Right hindlimb (tissue), 1 donor: ENCODE results near the gene PCGF3.
"Not testable (repeated sequence)": the region's sequence is repeated elsewhere in the genome, so short reads cannot be mapped to it uniquely, and the experiment has no call there.

Experiments used
- DNase-seq: peaks from one replicate; pipeline ENCODE4 v3.0.0-alpha.2; 2018

The PCGF3 gene

DNA sequence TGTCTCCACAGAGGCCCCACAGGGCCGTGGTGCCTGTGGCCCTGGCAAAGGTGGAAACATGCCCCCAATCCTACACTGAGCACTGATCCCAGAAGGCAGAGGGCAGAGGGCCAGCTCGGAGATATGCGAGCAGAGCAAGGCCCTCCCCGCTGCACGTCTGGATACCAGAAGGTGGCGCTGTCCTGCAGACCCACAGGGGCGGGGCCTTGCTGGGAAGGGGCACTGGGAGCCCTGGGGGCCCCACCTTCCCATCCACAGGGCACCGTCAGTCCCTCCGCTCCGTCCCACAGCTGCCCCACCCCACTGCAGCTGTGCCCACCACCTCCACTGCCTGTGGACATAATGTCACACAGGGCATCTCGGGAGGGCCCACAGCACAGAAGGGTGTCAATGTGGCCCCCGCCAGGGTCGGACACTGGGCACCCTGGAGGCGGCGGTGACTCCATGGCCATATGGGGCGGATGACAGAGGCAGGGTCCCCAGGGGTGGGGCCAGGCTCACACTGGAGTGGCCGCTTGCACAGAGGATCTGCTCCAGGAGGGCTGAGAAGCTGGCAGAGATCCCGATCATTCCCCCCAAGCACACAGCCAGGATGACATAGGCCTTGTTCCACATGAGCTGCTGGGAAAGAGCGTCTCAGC, 21.5 kb upstream of the PCGF3 start:
- DNase-seq, result peak; percentile 76

DNA sequence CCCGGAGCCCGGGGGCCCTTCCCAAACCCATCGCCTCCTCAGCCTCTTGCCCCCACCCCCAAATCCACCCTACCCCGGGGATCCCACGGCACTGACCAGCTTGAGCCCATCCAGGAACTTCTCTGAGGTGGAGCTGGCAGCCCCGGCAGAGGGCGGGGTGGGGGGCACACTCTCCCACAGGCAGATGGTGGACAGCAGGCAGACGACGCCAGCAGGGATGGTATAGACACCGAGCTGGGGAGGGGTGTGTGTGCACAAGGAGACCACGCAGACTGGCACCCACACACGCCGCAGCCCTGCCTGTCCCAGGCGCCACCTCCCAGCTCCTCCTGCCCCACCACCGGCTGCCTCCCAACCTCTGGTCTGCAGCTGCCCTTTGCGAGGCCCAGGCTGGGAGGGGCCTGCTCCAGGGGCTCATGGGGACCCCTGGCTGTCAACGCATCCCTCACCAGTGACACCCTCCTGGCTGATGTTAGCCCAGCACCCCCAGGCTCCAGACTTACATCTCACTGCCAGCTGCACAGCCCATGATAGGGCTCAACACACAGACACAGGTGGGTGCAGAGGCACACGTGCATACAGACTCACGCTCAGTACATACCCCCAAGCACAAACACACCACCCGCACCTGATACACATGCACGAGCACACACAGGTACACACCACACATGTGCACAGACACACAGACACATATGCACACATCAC, 20.9 kb upstream of the PCGF3 start:
- DNase-seq, result no peak

- DNase-seq, result no peak
Measured at GRCh38 chr4:685679-686412, 19.8 kb upstream of the PCGF3 start.

- DNase-seq, result no peak
Measured at GRCh38 chr4:686413-687040, 19.1 kb upstream of the PCGF3 start.

DNA sequence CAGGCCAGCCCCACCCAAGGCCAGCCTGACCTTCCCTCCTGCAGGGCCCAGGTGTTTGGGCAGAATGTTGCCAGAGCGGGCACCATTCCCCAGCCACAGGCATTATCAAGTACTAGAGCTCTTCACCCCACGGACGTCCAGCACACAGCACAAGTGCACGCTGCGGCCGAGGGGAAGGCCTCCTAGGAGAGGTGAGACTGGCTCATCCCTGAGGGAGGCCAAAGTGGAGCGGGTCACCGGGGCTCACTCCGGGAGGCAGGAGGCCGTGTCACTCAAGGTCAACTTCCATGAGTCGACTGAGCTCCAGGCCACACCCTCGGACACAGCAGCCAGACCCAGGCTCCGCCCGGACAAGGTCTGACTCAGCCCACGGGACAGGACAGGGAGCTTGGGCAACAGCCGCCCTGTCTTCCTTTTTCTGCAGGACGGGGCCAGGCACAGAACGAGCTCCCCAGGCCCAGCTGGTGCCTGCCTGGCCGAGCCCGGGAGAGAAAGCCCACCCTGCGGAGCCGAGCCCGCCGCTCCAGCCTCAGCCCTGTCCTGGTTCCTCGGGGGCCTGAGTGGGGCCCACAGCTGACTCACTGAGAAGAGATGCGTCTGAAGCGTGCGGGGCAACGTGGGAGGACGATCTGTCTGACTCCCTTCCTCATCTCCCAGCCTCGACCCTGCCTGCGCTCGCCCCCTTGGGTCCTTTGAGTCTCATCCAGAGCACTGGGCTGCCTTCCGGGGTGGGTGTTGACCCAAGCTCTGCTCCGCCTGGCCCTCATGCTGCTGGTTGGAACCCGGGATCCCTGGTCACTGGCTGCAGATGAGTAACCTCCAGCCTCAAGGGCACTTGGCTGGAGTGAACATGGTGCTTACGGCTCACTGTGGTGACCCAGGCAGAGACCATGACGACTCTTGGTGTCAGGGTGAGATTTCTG, 18.3 kb upstream of the PCGF3 start:
- DNase-seq, result peak; percentile 57

GRCh38 chr4:687971-688853, 17.4 kb upstream of the PCGF3 start:
- DNase-seq, result no peak

- DNase-seq, result peak; percentile 53
Measured at GRCh38 chr4:688854-689681, 16.6 kb upstream of the PCGF3 start, which contains the start of gene SLC49A3. Gene SLC49A3, minus strand, starts transcription at chr4:689151. Its CDS starts 24 bp downstream, at chr4:689127.

- DNase-seq, result no peak
Measured at GRCh38 chr4:689723-690122, 15.9 kb upstream of the PCGF3 start.

DNA sequence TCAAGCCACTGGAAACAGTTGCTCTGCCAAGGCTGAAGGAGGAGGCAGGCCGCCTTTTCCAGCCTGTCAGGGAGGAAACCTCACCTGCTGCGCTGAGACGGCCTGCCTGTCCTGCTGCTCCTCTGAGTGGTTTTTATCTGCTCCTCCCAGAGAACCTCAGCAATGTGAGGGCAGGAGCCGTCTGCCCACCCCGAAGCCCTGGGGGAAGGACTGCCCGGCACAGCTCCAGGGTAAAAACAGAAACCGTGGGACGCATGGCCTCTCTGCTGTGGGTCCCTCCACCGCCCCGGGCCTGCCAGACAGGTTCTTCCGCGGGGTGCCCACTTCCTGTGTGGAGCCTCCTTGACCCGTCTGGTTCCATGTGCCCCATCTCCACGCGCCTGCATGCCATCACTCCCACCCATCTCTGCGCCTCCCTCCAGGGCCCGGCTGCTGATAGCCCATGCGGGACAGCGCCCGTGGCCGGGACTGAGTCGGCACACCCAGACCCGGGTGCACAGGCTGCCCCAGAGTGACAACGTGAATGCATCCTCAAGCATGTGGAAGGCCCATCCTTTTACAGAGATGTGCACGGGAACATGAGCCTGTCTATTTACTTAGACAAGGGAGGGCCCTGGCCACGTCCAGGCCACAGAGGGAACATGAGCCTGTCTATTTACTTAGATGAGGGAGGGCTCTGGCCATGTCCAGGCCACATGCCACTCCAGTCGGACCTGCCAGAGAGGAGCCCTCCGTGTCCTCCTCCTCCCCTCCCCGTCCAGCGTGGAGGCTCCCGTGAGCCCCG, 12.7 kb upstream of the PCGF3 start:
- no peak for DNase-seq

DNA sequence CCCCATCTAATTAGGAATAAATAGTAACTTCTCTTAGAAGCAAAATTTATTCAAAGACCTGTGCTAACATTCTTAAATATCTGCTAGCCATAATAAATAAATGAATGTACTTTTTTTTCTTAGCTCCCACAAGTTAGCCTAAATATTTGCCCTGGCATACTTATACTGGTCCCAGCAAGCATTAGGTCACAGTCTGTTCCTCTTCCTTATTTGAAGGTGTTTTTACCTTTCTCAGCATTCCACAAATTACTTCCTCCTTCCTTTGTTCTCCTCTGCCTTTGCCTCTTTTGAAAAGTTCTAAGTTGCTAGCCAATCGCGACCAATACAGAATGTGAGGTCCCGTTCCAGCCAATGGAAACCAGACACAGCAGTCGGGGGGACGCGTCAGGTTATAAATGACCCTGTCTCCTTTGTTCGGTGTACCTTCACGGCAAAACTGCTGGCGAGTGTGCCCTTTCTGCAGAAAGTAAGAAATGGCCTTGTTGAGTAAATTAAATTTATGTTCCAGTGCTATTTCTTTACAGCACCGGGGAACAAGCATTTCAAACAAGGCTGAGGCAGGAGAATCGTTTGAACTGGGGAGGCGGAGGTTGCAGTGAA, 11.2 kb upstream of the PCGF3 start:
- DNase-seq, result not testable (repeated sequence)

DNA sequence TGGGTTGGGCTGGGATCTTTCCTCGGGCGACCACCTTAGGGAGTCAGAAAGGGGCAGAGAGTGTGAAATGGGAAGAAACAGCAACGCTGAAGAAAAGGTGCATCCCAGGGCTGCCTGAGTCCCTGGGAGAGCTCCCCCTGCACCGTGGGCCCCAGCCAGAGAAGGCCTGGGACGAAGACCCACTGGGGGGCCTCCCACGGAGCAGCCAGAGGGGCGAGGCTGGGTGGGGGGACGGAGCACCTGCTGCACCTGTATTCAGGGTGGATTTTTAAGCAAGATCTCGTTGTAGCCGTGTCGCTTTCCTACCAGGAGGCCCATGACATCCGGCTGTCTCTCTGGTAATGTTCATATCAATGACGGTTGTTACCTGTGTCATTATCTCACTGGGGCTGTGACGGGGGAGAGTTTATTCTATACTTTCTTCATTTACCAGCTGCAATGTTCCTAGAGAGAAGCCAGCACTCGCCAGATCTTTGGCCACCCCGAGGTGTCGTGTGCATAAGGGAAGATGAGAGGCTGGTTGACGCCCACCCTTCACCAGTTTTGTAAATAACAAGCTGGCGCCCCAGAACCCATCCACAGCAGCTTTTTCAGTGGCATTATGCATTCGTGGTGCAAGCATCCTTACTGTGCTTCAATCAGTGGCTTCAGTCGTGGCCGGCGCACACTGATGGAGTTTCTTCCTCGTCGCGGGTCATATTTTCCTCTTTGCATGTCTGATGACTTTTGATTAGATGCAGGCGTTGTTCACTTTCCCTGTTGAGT, 5.6 kb upstream of the PCGF3 start:
- no peak for DNase-seq

DNA sequence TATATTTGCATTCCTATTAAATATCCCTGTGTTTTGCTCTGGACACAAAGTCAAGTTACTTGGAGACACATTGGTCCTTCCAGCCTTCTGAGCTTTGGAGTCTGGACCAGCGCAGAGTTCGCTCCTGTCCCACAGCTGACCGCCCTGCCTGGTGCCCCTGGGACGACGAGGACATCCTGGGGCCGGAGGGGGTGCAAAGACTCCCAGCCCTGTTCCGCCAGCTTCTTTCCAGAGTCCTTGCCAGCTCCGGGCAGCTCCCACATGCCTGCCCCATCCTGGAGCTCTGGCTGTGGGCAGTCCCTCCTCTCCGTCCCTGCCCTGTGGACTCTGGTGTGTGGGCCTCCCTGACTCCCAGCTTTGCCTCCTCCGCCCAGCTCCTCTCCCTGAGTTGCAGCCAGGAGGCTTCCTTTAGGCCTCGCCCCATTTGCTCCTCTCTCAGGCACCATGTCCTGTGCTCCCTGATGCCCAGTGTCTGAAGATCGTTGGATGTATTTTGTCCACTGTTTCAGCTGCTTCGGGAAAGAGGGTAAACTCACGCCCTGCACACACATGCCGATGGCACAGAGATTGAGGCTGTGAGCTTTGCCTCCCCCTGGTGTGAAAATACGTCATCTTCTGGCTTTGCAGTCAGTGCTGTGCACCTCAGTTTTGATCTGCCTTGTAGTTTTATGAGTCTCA, 4.9 kb upstream of the PCGF3 start:
- DNase-seq, result no peak

DNA sequence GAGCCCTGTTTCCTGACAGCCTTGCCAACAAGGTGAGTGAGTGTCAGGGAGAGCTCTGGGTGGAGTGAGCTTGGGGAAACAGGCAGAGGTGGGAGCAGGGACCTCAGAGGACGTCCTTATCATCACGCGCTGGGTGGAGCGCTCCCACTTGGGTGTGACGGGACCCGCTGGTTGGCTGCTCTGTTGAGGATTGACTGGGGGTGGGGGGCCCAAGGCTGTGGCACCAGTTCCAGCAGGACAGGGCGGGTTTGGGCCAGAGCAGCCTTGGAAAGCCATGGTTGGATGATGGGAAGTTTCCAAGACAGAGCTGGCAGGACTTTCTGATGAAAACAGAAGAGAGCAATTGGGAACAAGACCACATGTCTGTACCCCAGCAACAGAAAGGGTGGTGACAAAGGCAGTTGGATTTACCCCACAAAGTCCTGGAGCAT, 3.0 kb upstream of the PCGF3 start:
- DNase-seq, result no peak

DNA sequence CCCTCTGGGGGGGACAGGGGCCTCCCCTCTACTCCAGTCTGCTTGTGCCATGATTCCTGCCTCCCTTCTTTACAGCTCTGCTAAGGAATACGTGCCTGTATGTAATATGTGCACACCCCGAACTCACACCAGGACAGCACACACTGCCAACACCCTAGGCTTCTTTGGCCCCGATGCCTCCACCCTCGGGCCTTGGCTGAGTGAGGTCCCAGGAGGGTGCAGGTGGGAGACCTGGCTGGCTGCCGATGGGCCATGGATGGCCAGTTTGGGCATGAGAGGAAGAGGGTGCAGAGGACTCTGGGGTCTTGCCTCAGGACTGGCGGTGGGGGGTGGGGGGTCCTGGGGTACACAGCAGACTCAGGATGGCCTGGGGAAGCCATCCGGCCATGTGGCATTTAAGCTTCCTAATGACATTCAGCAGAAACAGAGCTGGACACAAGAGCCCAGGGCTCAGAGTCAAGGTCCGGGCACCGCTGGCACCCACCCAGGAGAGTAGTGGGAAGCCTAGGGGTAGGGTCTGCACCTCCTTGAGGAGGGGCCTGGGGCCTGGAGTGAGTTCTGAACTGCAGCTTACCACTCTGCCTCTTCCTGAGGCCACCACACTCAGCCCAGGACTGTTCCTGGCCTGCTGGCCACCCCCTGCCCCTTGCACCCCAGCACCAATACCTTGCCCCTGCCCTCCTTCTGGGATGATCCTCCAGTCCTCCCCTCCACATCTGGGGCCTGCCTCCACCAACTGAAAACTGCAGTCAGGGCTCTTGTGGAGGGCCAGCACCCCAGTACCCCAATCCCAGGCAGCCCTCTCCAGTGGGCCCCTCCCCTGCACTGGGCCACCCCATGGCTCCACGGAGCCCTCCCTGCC, 2.1 kb upstream of the PCGF3 start:
- DNase-seq, result no peak

DNA sequence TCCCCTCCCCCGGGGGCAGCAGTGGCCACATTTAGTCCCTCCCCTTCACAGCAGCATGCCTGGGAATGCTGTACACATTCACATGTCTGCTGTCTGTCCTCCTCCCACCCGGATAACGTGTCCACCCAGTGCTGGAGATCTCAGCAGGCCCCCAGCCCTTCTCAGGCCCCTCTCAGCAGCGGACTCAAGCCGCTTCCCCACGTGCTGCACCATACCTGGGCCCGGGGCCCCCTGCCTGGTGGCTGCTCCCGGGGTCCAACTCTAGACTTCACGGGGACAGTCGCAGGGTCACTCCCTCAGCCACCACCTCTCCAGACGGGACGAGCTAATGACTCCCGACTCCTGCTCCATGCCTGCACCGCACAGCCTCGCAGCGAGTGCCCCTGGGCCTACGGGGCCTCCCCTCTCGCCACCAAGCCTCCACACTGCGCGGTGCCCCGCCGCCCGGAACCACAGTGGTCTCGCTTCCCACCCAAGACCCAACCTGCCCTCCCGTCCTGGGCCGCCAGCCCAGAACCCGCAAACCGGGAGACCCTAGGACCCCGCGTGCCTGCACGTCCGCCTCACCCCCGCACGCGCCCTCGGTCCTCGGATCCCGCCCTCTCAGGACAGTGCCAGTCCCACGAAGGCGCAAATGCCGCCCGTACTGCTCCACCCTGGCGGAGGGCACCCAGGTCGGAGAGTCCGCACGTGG, 1.3 kb upstream of the PCGF3 start:
- DNase-seq, result peak; percentile 35

DNA sequence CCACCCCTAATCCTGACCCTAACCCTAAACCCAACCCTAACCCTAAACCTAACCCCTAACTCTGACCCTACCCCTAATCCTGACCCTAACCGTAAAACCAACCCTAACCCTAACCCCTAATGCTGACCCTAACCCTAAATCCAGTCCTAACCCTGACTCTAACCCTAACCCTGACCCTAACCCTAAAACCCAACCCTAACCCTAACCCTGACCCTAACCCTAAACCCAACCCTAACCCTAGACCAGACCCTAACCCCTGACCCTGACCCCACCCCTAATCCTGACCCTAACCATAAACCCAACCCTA, 708 bp upstream of the PCGF3 start:
- no peak for DNase-seq
